ENCODE results near the gene TARM1.

Gene TARM1

DNA sequence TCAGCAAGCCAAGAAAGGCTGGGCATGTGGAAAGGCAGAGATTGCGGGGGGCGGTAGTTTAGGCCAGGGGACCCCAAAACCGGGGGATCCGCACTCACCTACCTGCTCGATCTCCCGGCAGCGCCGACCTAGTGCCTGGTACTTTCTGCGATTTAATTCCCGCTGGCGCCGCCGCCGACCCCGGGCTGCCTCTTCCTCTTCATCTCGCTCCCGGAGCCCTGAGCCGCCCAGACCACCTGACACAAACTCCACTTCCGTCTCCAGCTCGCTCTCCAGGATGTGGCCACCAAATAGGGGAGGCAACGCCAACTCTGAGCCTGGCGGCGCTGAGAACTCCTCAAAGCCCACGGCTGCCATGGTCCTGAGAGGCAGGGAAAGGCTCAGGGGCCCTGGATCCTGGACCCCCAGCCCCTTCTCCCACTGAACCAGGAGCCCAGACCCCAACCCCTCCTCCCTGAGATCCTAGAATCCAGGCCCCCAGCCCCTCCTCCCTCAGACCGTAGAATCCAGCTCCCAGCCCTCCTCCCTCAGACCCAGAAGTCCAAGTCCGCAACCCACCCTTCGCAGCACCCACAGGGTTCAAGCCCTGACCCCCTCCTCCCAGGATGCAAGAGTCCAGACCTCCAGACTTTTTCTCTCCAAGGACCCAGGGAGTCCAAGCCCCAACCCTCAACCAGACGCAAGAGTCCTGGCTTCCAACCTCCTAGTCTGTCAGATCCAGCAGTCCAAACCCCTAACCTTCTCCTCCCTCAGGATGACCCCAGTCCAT, 33.4 kb upstream of the TARM1 start:
- H3K4me3 ChIP-seq (ENCODE audit: low read depth, low read length): peak overlapping the region; percentile 99
- TF ChIP-seq MYC (IDR thresholded peaks at IDR 0.05; ENCODE audit: low read depth, low read length) (no peak), POLR2A (IDR thresholded peaks at IDR 0.05; ENCODE audit: extremely low read depth, insufficient read length) (peak; percentile 33)
- TF ChIP-seq, protein P1, sequence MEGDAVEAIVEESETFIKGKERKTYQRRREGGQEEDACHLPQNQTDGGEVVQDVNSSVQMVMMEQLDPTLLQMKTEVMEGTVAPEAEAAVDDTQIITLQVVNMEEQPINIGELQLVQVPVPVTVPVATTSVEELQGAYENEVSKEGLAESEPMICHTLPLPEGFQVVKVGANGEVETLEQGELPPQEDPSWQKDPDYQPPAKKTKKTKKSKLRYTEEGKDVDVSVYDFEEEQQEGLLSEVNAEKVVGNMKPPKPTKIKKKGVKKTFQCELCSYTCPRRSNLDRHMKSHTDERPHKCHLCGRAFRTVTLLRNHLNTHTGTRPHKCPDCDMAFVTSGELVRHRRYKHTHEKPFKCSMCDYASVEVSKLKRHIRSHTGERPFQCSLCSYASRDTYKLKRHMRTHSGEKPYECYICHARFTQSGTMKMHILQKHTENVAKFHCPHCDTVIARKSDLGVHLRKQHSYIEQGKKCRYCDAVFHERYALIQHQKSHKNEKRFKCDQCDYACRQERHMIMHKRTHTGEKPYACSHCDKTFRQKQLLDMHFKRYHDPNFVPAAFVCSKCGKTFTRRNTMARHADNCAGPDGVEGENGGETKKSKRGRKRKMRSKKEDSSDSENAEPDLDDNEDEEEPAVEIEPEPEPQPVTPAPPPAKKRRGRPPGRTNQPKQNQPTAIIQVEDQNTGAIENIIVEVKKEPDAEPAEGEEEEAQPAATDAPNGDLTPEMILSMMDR (IDR thresholded peaks at IDR 0.05; ENCODE audit: low read depth, low read length): no peak
- TF ChIP-seq, protein P2, sequence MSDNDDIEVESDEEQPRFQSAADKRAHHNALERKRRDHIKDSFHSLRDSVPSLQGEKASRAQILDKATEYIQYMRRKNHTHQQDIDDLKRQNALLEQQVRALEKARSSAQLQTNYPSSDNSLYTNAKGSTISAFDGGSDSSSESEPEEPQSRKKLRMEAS (IDR thresholded peaks at IDR 0.05; ENCODE audit: low read depth, low read length): peak; percentile 25; the same call in 1 of the 2 replicates
- DNase-seq (ENCODE audit: low read depth): peak; percentile 76

DNA sequence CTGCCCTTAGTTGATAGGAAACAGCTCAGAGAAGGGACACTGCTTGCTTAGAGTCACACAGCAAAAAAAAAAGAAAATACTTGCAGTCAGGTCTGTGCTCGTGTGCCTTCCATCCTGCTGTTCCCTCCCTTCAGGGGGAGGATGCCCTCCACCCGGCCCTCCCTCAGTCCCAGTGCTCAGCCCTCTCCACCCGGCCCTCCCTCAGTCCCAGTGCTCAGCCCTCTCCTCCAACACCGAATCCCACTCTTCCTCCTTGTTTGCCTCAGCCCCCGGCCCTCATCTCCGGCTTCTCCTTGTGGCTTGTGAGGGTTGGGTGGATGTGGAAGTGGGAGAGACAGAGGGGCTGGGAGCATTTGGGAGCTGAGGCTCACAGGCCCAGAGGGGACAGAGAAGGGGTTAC, 28.5 kb upstream of the TARM1 start:
- no peak for DNase-seq (ENCODE audit: low read depth)
- TF ChIP-seq, protein P2 (IDR thresholded peaks at IDR 0.05; ENCODE audit: low read depth, low read length): no peak
- TF ChIP-seq MYC (IDR thresholded peaks at IDR 0.05; ENCODE audit: low read depth, low read length): no peak
- TF ChIP-seq POLR2A (IDR thresholded peaks at IDR 0.05; ENCODE audit: extremely low read depth, insufficient read length): no peak
- TF ChIP-seq, protein P1 (IDR thresholded peaks at IDR 0.05; ENCODE audit: low read depth, low read length): no peak
- H3K4me3 ChIP-seq (ENCODE audit: low read depth, low read length): no peak overlapping the region

GRCh38 chr19:54108496-54108895, 27.3 kb upstream of the TARM1 start:
- DNase-seq (ENCODE audit: low read depth): no peak
- TF ChIP-seq, protein P1 (IDR thresholded peaks at IDR 0.05; ENCODE audit: low read depth, low read length): no peak
- TF ChIP-seq, protein P2 (IDR thresholded peaks at IDR 0.05; ENCODE audit: low read depth, low read length): no peak
- TF ChIP-seq POLR2A (IDR thresholded peaks at IDR 0.05; ENCODE audit: extremely low read depth, insufficient read length): no peak
- no peak for TF ChIP-seq MYC (IDR thresholded peaks at IDR 0.05; ENCODE audit: low read depth, low read length)
- no peak overlapping the region for H3K4me3 ChIP-seq (ENCODE audit: low read depth, low read length)

DNA sequence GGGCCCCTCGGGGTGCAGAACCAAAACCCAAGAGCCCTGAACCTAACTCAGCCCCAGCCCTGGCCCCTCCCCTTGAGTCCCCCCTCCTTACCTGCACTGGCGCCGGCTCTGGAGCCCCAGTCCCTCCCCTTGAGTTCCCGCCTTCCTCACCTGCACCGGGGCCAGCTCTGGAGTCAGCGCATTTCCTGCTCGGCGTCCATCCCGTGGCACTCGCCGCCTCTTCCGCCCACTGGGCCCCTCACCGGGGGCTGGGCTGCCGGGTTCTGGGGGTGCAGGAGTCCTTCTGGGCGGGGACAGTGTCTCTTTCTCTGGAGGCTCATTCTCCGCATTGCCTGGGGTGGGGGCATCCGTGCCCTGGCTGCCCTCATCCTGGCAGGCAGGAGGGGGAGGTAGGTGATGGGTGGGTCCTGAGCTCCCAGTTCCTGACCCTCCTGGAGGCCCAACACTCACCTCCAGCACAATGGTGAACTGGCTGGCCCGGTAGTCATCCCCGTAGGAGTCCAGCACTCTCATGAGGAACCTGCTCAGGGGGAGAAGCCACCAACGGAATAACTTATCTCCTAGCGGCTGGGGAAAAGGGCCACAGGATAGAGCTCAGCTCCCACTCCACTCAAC, 26.8 kb upstream of the TARM1 start:
- H3K4me3 ChIP-seq (ENCODE audit: low read depth, low read length): no peak overlapping the region
- TF ChIP-seq, protein P1 (IDR thresholded peaks at IDR 0.05; ENCODE audit: low read depth, low read length): no peak
- TF ChIP-seq MYC (IDR thresholded peaks at IDR 0.05; ENCODE audit: low read depth, low read length) (no peak), POLR2A (IDR thresholded peaks at IDR 0.05; ENCODE audit: extremely low read depth, insufficient read length) (no peak)
- TF ChIP-seq, protein P2 (IDR thresholded peaks at IDR 0.05; ENCODE audit: low read depth, low read length): no peak
- no peak for DNase-seq (ENCODE audit: low read depth)

GRCh38 chr19:54106716-54107115, 25.6 kb upstream of the TARM1 start:
- TF ChIP-seq, protein P2 (IDR thresholded peaks at IDR 0.05; ENCODE audit: low read depth, low read length): no peak
- TF ChIP-seq, protein P1 (IDR thresholded peaks at IDR 0.05; ENCODE audit: low read depth, low read length): no peak
- no peak for TF ChIP-seq MYC (IDR thresholded peaks at IDR 0.05; ENCODE audit: low read depth, low read length)
- TF ChIP-seq POLR2A (IDR thresholded peaks at IDR 0.05; ENCODE audit: extremely low read depth, insufficient read length): no peak
- no peak for DNase-seq (ENCODE audit: low read depth)
- H3K4me3 ChIP-seq (ENCODE audit: low read depth, low read length): no peak overlapping the region

Measured in NB4 (cell line).